GM19463 (cell line): ENCODE measurements around the gene INPP4B.

Experiments
- ATAC-seq: cut with Tn5 transposase; IDR thresholded peaks from one replicate; pipeline ENCODE4 v1.9.1; 2021; ENCODE audit warnings: mild to moderate bottlenecking, moderate library complexity; ENCODE audit not compliant: unreplicated experiment

INPP4B gene

GRCh38 chr4:142583708-142584107, 262.4 kb downstream of the INPP4B start:
- ATAC-seq: no peak

GRCh38 chr4:142582340-142582739, 263.8 kb downstream of the INPP4B start:
- no peak for ATAC-seq

- no peak for ATAC-seq
These were observed 264.2 kb downstream of the INPP4B start for GRCh38 chr4:142581881-142582280.

GRCh38 chr4:142579443-142579842, 266.7 kb downstream of the INPP4B start:
- no peak for ATAC-seq

GRCh38 chr4:142574306-142574705, 271.8 kb downstream of the INPP4B start:
- peak; percentile 75 for ATAC-seq

GRCh38 chr4:142572071-142572470, 274.0 kb downstream of the INPP4B start:
- ATAC-seq: no peak

GRCh38 chr4:142567620-142568451, 278.3 kb downstream of the INPP4B start:
- peak; percentile 61 for ATAC-seq

GRCh38 chr4:142567199-142567598, 278.9 kb downstream of the INPP4B start:
- ATAC-seq: peak; percentile 57

GRCh38 chr4:142566777-142567176, 279.3 kb downstream of the INPP4B start:
- no peak for ATAC-seq

GRCh38 chr4:142566243-142566642, 279.9 kb downstream of the INPP4B start:
- ATAC-seq: peak; percentile 2

GRCh38 chr4:142565771-142566170, 280.3 kb downstream of the INPP4B start:
- peak; percentile 45 for ATAC-seq

- no peak for ATAC-seq
These were observed 282.3 kb downstream of the INPP4B start for GRCh38 chr4:142563682-142564291.

- ATAC-seq: no peak
These were observed 286.1 kb downstream of the INPP4B start for GRCh38 chr4:142559986-142560385.

GRCh38 chr4:142558851-142559250, 287.2 kb downstream of the INPP4B start:
- no peak for ATAC-seq

GRCh38 chr4:142557239-142557801, 288.8 kb downstream of the INPP4B start:
- no peak for ATAC-seq

- ATAC-seq: no peak
These were observed 289.4 kb downstream of the INPP4B start for GRCh38 chr4:142556570-142557238.

- ATAC-seq: no peak
These were observed 290.1 kb downstream of the INPP4B start for GRCh38 chr4:142556048-142556447.

- ATAC-seq: no peak
These were observed 291.7 kb downstream of the INPP4B start for GRCh38 chr4:142554412-142554811.

GRCh38 chr4:142551517-142552305, 294.4 kb downstream of the INPP4B start:
- no peak for ATAC-seq

- ATAC-seq: no peak
These were observed 295.1 kb downstream of the INPP4B start for GRCh38 chr4:142550965-142551364.
